GM10266 (cell line): ENCODE results near the gene ANKRD33.

Experiments used
- DNase-seq: peaks from one replicate; pipeline ENCODE4 v3.0.0; 2012; ENCODE audit errors: extremely low spot score
- TF ChIP-seq, protein P1 (sequence below): IDR thresholded peaks from 2 replicates; pipeline ENCODE4 v1.5.1; 2012; ENCODE audit warnings: mild to moderate bottlenecking, low read depth; ENCODE audit not compliant: control insufficient read depth, insufficient read depth; ENCODE audit errors: missing control alignments

Gene ANKRD33

DNA sequence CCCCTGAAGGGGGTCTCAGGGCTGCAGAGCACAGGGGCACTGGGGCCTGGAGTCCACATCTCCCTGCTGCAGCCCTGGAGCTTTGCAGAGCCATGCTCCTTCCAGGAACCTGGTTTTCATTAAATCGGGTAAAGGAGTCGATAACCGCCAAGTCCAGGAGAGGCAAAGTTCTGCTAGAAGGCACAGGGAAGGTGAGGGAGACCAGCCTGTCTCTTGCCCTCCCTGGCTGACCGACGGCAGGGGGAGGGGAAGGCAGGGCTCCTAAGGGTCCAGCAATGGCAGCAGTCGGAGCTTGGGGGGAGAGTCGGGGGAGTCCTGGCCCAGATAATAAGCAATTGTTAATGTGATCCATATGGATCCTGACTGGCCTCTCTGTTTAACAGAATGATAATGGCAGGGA, 42.4 kb upstream of the ANKRD33 start:
- TF ChIP-seq, protein P1, sequence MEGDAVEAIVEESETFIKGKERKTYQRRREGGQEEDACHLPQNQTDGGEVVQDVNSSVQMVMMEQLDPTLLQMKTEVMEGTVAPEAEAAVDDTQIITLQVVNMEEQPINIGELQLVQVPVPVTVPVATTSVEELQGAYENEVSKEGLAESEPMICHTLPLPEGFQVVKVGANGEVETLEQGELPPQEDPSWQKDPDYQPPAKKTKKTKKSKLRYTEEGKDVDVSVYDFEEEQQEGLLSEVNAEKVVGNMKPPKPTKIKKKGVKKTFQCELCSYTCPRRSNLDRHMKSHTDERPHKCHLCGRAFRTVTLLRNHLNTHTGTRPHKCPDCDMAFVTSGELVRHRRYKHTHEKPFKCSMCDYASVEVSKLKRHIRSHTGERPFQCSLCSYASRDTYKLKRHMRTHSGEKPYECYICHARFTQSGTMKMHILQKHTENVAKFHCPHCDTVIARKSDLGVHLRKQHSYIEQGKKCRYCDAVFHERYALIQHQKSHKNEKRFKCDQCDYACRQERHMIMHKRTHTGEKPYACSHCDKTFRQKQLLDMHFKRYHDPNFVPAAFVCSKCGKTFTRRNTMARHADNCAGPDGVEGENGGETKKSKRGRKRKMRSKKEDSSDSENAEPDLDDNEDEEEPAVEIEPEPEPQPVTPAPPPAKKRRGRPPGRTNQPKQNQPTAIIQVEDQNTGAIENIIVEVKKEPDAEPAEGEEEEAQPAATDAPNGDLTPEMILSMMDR: no peak
- no peak for DNase-seq

DNA sequence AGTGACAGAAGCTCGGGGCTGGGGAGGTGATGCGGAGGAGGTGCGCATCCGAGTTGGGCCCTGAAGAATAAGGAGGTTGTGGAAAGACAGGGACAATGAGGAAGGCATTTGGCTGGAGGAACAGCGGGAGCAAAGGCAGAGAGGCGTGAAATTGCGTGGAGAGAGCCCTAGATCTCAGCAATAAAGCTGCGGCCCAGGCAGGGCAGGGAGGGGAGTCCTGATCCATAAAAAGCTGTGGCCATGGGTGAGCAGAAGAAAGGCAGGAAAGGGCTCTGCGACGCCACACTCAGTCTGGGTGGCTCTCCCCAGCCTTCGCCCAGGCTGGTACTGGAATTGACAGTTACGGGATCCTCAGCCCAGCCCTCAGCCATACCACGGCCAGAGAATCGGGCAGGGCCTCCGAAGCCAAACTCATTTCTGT, 41.6 kb upstream of the ANKRD33 start:
- no peak for DNase-seq
- TF ChIP-seq, protein P1: no peak

DNA sequence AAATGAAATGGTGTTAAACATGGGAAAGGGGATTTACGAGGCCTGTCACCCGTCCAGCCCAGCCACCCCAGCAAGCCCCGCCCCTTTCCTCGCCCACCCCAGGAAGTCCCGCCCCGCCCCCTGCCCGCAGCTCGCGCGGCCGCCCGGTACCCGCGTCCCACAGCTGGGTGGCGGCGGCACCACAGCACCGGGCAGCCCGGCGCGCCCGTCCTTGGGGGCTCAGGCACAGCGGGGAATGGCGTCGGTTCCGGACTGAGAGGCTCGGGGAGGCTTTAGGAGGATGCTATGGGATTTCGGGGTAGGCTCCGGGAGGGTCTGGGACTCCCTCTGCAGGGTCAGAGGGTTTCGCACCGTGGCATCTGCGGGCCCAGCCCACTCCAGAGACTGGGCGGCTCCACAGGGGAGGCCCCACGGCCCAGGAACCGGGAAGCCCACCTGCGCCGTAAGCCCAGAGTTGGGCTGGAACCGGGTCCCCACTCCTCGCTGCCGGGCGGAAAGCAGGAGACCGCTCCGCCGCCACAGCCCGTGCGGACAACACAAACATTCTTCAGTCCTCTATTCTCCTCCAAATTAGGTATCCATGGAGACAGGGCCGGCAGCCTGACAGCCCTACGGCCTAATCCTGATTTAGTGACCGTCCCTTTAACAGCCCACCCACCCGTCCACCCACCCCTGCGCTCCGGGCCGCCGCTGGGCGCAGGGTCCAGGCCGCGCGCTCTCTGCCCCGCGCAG, 40.8 kb upstream of the ANKRD33 start:
- DNase-seq: peak; percentile 70
- TF ChIP-seq, protein P1: no peak

DNA sequence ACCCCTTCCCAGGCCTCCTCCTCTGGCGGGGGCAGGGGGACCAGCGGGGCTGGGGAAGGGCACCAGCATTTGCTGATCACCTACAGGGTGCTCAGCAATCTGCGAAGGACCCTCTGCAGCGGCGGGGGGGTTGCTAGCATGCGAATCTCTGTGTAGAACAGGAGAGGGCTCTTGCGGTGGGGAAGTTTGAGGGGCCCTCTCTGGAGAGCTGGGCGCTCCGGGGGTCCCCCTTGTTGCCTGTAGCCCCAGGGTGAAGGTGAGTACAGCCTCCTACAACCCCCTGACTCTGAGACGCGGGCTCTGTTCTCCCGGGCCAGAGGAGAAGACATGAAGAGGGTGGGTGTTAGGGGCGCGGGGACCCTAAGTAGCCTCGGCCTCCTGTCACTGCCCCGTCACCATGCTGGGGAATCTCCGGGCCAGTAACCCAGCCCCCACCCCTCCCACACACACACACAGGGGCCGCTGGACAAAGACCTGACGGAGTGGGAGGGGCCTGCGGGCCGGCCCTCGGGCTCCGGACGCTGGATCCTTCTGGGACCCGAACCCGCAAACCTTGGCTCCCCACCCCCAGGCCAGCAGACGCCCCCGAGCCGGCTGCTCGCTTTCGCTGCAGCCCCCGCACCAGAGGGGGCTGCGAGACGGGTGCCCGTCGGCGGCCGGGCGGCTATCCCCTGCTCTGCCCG, 40.1 kb upstream of the ANKRD33 start:
- TF ChIP-seq, protein P1: no peak
- DNase-seq: peak; percentile 54

DNA sequence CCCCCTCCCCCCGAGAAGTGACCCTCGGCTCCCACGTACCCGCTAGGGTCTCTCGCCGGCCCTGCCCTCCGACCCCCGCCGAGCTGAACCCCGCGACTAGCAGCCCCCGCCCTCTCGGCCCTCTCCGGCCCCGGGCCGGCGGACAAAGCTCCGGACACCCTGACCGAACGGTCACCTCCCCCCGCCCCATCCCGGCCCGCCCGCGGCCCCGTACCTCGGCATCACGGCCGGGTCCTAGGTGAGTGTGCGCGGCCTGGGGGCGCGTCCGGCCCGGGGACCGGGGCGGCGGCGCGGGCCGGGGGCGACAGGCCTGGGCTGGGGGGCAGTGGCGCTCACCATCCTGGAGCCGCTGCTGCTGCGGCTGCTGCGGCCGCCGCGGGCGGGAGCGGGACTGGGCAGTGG, 39.6 kb upstream of the ANKRD33 start, which contains the start of gene FIGNL2:
TSS of gene FIGNL2 (minus strand) at position 393 of the 402 bp plus-strand sequence. CDS start 26,305 bp downstream, outside the sequence.
- TF ChIP-seq, protein P1: no peak
- DNase-seq: no peak

DNA sequence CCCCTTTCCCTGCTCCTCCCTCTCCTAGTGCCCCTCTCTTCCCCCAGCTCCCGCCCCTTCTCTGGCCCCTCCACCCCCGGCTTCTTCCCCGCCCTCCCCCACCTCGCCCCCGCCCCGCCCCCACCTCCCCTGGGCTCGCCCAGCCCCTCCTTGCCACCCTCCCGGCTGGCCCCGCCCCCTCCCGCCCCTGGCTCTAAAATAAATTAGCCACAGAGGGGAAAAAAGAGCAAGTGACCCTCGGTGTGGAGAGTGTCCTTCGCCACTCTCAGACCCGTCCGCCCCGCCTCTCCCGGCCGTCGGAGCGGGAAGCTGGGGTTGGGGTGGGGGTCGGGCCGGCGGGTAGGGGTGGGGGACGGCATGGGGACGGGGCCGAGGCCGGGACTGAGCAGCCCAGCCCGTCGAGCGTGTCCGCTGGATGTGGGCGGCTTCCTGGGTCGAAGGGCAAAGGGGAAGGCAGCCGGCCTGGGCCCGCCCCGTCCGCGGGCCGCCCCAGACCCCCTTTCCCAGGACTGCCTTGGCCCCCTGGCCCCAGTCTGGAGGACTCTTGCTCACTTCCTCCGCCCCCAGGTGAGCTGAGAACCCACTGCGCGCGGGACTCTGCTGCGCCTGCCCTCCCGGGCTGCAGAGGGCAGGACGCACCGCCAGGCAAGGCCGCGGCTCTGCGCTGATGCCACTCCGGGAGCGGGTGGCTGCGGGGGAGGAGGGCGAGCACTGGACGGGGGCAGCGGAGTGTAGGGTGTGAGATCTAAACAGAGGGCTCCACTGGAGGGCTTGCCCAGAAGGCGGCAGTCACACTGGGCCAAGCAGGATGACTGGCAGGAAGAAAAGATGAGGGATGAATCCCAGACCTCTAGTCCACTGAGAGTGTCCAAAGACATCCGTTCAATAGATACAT, 38.8 kb upstream of the ANKRD33 start:
- TF ChIP-seq, protein P1: no peak
- no peak for DNase-seq
